MCF 10A (cell line): ENCODE results near the gene KIRREL3. TPM values are rescaled to one million over a fixed set of nuclear protein-coding genes. Genes with fewer than 3 reads are reported as not detected.

Source experiments
- BruUV-seq: library from RNA; stranded (reverse); fragments of 400-500 nt; replicated peaks from 2 replicates; lab custom pipeline; 2021; lab: Mats Ljungman, UMichigan
- CTCF ChIA-PET: fragments of 300-600 bp; sonication (Branson Sonifier 250); formaldehyde crosslinking; extraction: SDS; loops from one replicate; lab custom pipeline; 2021; ENCODE audit warnings: antibody characterized with exemption, inconsistent platforms; lab: Yijun Ruan, JAX
- POLR2A ChIA-PET: fragments of 300-600, 350-650 bp; sonication (Branson Sonifier 250); formaldehyde crosslinking; extraction: SDS; loops from one replicate; lab custom pipeline; 2020; ENCODE audit warnings: antibody characterized with exemption, inconsistent platforms; lab: Yijun Ruan, JAX
- DNase-seq: peaks from one replicate; pipeline ENCODE4 v3.0.0-alpha.2; 2018; ENCODE audit not compliant: unreplicated experiment
- H3K27ac Mint-ChIP-seq: one replicate; pipeline ENCODE4 v1.8.0; 2022; ENCODE audit warnings: mild to moderate bottlenecking, low read depth, mixed read lengths; ENCODE audit not compliant: unreplicated experiment
- H3K27me3 Mint-ChIP-seq: one replicate; pipeline ENCODE4 v1.8.0; 2022; ENCODE audit warnings: mixed read lengths; ENCODE audit not compliant: insufficient read depth, unreplicated experiment
- H3K36me3 Mint-ChIP-seq: one replicate; pipeline ENCODE4 v1.8.0; 2022; ENCODE audit warnings: mild to moderate bottlenecking, moderate library complexity, mixed read lengths; ENCODE audit not compliant: insufficient read depth, unreplicated experiment
- H3K4me1 Mint-ChIP-seq: one replicate; pipeline ENCODE4 v1.8.0; 2022; ENCODE audit warnings: mixed read lengths; ENCODE audit not compliant: insufficient read depth, unreplicated experiment
- H3K4me3 Mint-ChIP-seq: one replicate; pipeline ENCODE4 v1.8.0; 2022; ENCODE audit warnings: mild to moderate bottlenecking, moderate library complexity, mixed read lengths; ENCODE audit not compliant: unreplicated experiment
- H3K9me3 Mint-ChIP-seq: one replicate; pipeline ENCODE4 v1.8.0; 2022; ENCODE audit warnings: mixed read lengths; ENCODE audit not compliant: unreplicated experiment
- CTCF ChIP-seq: fragments of 200-600 bp; IDR thresholded peaks from one replicate; pipeline ENCODE4 v1.8.0; 2022; ENCODE audit warnings: antibody characterized with exemption, mild to moderate bottlenecking; ENCODE audit not compliant: unreplicated experiment
- intact Hi-C: fragments of 100-400 bp; cut with micrococcal nuclease; formaldehyde crosslinking; loops from 2 replicates; pipeline ENCODE4 v1.14.1; 2022
- total RNA-seq: library from RNA; stranded (reverse); gene quantifications from 2 replicates; pipeline ENCODE4 v1.2.3, GENCODE V29; 2022

KIRREL3 gene
- total RNA-seq, 1 experiment from 2014 or later = not detected

- no TSS peak for BruUV-seq
- H3K4me1 Mint-ChIP-seq = no peaks in the 10 kb centered on the region
- H3K36me3 Mint-ChIP-seq = no peaks in the 10 kb centered on the region
- TF ChIP-seq CTCF = no peak
- H3K27me3 Mint-ChIP-seq = peaks cover 37% of the 10 kb centered on the region
- no peak overlapping the region for H3K4me3 Mint-ChIP-seq
- no peaks in the 10 kb centered on the region for H3K9me3 Mint-ChIP-seq
- H3K27ac Mint-ChIP-seq = no peak overlapping the region
- ChIA-PET POLR2A (no interaction called here), CTCF (interaction anchor here (1.5 kb wide), 1 partner anchor 9 kb away, joined by 4 read pairs; no protein-coding TSS in a partner anchor)
- intact Hi-C loops = no loop called here
- no peak for DNase-seq
Observed at GRCh38 chr11:126996036-126996804, 4.3 kb downstream of the KIRREL3 start.

- DNase-seq = no peak
- no TSS peak for BruUV-seq
- H3K9me3 Mint-ChIP-seq = no peaks in the 10 kb centered on the region
- H3K27me3 Mint-ChIP-seq = peaks cover 57% of the 10 kb centered on the region
- ChIA-PET POLR2A (no interaction called here), CTCF (interaction anchor here (0.6 to 8.4 kb wide), 4 partner anchors 260 to 1544 kb away, joined by 3 to 116 read pairs (median 6); no protein-coding TSS in a partner anchor)
- TF ChIP-seq CTCF = no peak
- H3K4me1 Mint-ChIP-seq = no peaks in the 10 kb centered on the region
- intact Hi-C loops = no loop called here
- H3K36me3 Mint-ChIP-seq = no peaks in the 10 kb centered on the region
- no peak overlapping the region for H3K4me3 Mint-ChIP-seq
- H3K27ac Mint-ChIP-seq = no peak overlapping the region
Observed at GRCh38 chr11:126993599-126993998, 7.0 kb downstream of the KIRREL3 start.

- Mint-ChIP-seq H3K9me3 (no peaks in the 10 kb centered on the region), H3K4me1 (no peaks in the 10 kb centered on the region), H3K36me3 (no peaks in the 10 kb centered on the region), H3K27ac (no peak overlapping the region), H3K27me3 (peaks cover 62% of the 10 kb centered on the region), H3K4me3 (no peak overlapping the region)
- no TSS peak for BruUV-seq
- CTCF ChIA-PET = interaction anchor here (0.6 to 8.4 kb wide), 5 partner anchors 351 to 1543 kb away, joined by 3 to 116 read pairs (median 3); no protein-coding TSS in a partner anchor
- POLR2A ChIA-PET = no interaction called here
- TF ChIP-seq CTCF = no peak
- no peak for DNase-seq
- intact Hi-C loops = no loop called here
Observed at GRCh38 chr11:126992804-126993111, 7.8 kb downstream of the KIRREL3 start.

- Mint-ChIP-seq H3K36me3 (no peaks in the 10 kb centered on the region), H3K9me3 (no peaks in the 10 kb centered on the region), H3K4me3 (no peak overlapping the region), H3K4me1 (no peaks in the 10 kb centered on the region), H3K27ac (no peak overlapping the region), H3K27me3 (peaks cover 64% of the 10 kb centered on the region)
- ChIA-PET POLR2A (no interaction called here), CTCF (interaction anchor here (0.6 to 8.4 kb wide), 10 partner anchors 14 to 1082 kb away, joined by 3 to 116 read pairs (median 4); no protein-coding TSS in a partner anchor)
- BruUV-seq = no TSS peak
- DNase-seq = peak; percentile 3
- intact Hi-C loops = no loop called here
- TF ChIP-seq CTCF = no peak
Observed at GRCh38 chr11:126992065-126992803, 8.3 kb downstream of the KIRREL3 start.
